H1 (cell line): ENCODE measurements around the gene TMSB15C. TPM values are rescaled to one million over a fixed set of nuclear protein-coding genes. Genes with fewer than 3 reads are reported as not detected.

ENCODE experiments used
- CHD7 ChIP-seq: fragments of 300-600 bp; sonication (generic); IDR thresholded peaks from 2 replicates; pipeline ENCODE4 v1.7.1; 2012; ENCODE audit warnings: low read length, moderate library complexity, mild to moderate bottlenecking, inconsistent platforms; ENCODE audit not compliant: insufficient replicate concordance
- KDM4A ChIP-seq: IDR thresholded peaks from one replicate; pipeline ENCODE4 v1.7.1; 2012; ENCODE audit warnings: low read depth, mild to moderate bottlenecking, moderate library complexity, low read length, inconsistent platforms; ENCODE audit not compliant: severe bottlenecking
- MAFK ChIP-seq: IDR thresholded peaks from 2 replicates; pipeline ENCODE4 v1.6.1; 2012; ENCODE audit warnings: low read depth, mild to moderate bottlenecking, improper control_type of control experiment, low read length
- SIRT6 ChIP-seq: IDR thresholded peaks from one replicate; pipeline ENCODE4 v1.7.1; 2012; ENCODE audit warnings: low read length, inconsistent platforms
- SUZ12 ChIP-seq: fragments of 200-600 bp; sonication (generic); IDR thresholded peaks from 2 replicates; pipeline ENCODE4 v1.6.1; 2012; ENCODE audit warnings: mild to moderate bottlenecking, inconsistent platforms, low read length, moderate library complexity, mixed read lengths
- polyA plus RNA-seq, 7 experiments: library from polyadenylated mRNA; depleted of rRNA in 3 of 7; stranded (reverse) in 5 of 7; unstranded in 2 of 7; fragments of >200 nt in 5 of 7; fragments of 200-250 nt in 2 of 7; gene quantifications; 1 replicate in 5 of 7; 2 replicates in 1 of 7; 4 replicates in 1 of 7; pipeline versions ENCODE4 v1.2.1 to v1.2.3, GENCODE V29; 2011 to 2013; ENCODE audit warnings: missing spikeins in 2 of 7, mixed read lengths in 2 of 7
- total RNA-seq: library from RNA; stranded (reverse); fragmentation: NEBNext Ultra II Directional; extraction: Animal tissue kit (Norgen Biotek cat#: 25700); gene quantifications from 2 replicates; pipeline ENCODE4 v1.2.1, GENCODE V29; 2021

Gene TMSB15C
- total and polyA plus RNA-seq, 2 of the 8 experiments (the other 6 are each of a cell fraction or from before 2014, with no cell fraction given) = 1.5 to 2.6 TPM

GRCh38 chrX:104104676-104105075 is 28.6 kb upstream of the TMSB15C start (continued):
- TF ChIP-seq CHD7 (no peak), SUZ12 (no peak), KDM4A (no peak), SIRT6 (no peak), MAFK (no peak)
